KBM-7 (cell line): Measurements from ENCODE around the gene INO80D.
A peak's percentile ranks its signal among the peaks of the same experiment; 100 is the strongest.
"Not testable (repeated sequence)": the region's sequence is repeated elsewhere in the genome, so short reads cannot be mapped to it uniquely, and the experiment has no call there.

Experiments used
- DNase-seq: peaks from one replicate; pipeline ENCODE4 v3.0.0-alpha.2; 2015
- in situ Hi-C: fragments of 300-500 bp; cut with MboI; formaldehyde crosslinking; loops from 2 replicates; pipeline ENCODE4 v1.14.3; 2020; ENCODE audit warnings: low sequenced_read_pairs, low pct_unique_long_range_greater_than_20kb, mixed read lengths

The INO80D gene

GRCh38 chr2:206084870-206085741 is 868 bp downstream of the INO80D start:
- in situ Hi-C loops: no loop called here
- DNase-seq: peak; percentile 29

- peak; percentile 63 for DNase-seq
- in situ Hi-C loops: no loop called here
Observed at GRCh38 chr2:206084439-206084869, 1.5 kb downstream of the INO80D start.

- peak; percentile 30 for DNase-seq
- in situ Hi-C loops: no loop called here
Observed at GRCh38 chr2:206083602-206084438, 2.2 kb downstream of the INO80D start.

- in situ Hi-C loops: no loop called here
- no peak for DNase-seq
Observed at GRCh38 chr2:206082298-206082843, 3.6 kb downstream of the INO80D start.

- in situ Hi-C loops: no loop called here
- no peak for DNase-seq
Observed at GRCh38 chr2:206080927-206081326, 5.0 kb downstream of the INO80D start.

GRCh38 chr2:206079699-206080465 is 6.1 kb downstream of the INO80D start:
- no peak for DNase-seq
- in situ Hi-C loops: no loop called here

GRCh38 chr2:206077879-206078278 is 8.1 kb downstream of the INO80D start:
- DNase-seq, in situ Hi-C loops: not testable (repeated sequence)

- no peak for DNase-seq
- in situ Hi-C loops: no loop called here
Observed at GRCh38 chr2:206075113-206075512, 10.9 kb downstream of the INO80D start.

GRCh38 chr2:206071807-206072206 is 14.2 kb downstream of the INO80D start:
- in situ Hi-C loops: no loop called here

GRCh38 chr2:206069417-206069816 is 16.6 kb downstream of the INO80D start:
- in situ Hi-C loops: no loop called here
- no peak for DNase-seq

More at GRCh38 chr2:206071807-206072206, 14.2 kb downstream of the INO80D start:
- DNase-seq: no peak

GRCh38 chr2:206068207-206068606 is 17.8 kb downstream of the INO80D start:
- in situ Hi-C loops: no loop called here
- no peak for DNase-seq

- no peak for DNase-seq
- in situ Hi-C loops: no loop called here
Observed at GRCh38 chr2:206064077-206064476, 21.9 kb downstream of the INO80D start.

- in situ Hi-C loops: no loop called here
Observed at GRCh38 chr2:206063635-206064034, 22.3 kb downstream of the INO80D start.

GRCh38 chr2:206062724-206063123 is 23.2 kb downstream of the INO80D start:
- no peak for DNase-seq
- in situ Hi-C loops: no loop called here

More at GRCh38 chr2:206063635-206064034, 22.3 kb downstream of the INO80D start:
- no peak for DNase-seq

- DNase-seq: no peak
- in situ Hi-C loops: no loop called here
Observed at GRCh38 chr2:206056286-206056685, 29.7 kb downstream of the INO80D start.

GRCh38 chr2:206054952-206055351 is 31.0 kb downstream of the INO80D start:
- in situ Hi-C loops: no loop called here
- DNase-seq: no peak

- in situ Hi-C loops: no loop called here
- no peak for DNase-seq
Observed at GRCh38 chr2:206051912-206052311, 34.1 kb downstream of the INO80D start.

- DNase-seq: no peak
- in situ Hi-C loops: no loop called here
Observed at GRCh38 chr2:206049392-206049791, 36.6 kb downstream of the INO80D start.

GRCh38 chr2:206045251-206045650 is 40.7 kb downstream of the INO80D start:
- no peak for DNase-seq
- in situ Hi-C loops: no loop called here
